NCI-H69 (cell line): ENCODE measurements around the gene SLC17A7.

Experiments used
- DNase-seq: peaks from one replicate; lab custom pipeline; 2025; lab: John Stamatoyannopoulos, UW

Gene SLC17A7

DNA sequence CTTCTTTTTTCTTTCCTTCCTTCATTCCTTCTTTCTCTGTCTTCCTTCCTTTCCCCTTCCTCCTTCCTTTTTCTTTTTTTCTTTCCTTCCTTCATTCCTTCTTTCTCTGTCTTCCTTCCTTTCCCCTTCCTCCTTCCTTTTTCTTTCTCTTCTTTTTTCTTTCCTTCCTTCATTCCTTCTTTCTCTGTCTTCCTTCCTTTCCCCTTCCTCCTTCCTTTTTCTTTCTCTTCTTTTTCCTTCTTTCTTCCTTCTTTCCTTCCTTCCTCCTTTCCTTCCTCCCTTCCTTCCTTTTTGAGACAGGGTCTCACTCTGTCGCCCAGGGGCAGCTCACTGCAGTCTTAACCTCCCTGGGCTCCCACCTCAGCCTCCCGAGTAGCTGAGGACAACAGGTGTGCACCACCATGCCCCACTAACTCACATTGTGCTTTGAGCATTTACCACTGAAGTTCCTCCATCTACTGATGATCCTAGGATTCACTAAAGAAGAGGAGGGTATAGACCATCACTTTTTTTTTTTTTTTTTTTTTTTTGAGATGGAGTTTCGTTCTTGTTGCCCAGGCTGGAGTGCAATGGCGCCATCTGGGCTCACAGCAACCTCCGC, 2.9 kb upstream of the SLC17A7 start:
- peak; percentile 21 for DNase-seq

DNA sequence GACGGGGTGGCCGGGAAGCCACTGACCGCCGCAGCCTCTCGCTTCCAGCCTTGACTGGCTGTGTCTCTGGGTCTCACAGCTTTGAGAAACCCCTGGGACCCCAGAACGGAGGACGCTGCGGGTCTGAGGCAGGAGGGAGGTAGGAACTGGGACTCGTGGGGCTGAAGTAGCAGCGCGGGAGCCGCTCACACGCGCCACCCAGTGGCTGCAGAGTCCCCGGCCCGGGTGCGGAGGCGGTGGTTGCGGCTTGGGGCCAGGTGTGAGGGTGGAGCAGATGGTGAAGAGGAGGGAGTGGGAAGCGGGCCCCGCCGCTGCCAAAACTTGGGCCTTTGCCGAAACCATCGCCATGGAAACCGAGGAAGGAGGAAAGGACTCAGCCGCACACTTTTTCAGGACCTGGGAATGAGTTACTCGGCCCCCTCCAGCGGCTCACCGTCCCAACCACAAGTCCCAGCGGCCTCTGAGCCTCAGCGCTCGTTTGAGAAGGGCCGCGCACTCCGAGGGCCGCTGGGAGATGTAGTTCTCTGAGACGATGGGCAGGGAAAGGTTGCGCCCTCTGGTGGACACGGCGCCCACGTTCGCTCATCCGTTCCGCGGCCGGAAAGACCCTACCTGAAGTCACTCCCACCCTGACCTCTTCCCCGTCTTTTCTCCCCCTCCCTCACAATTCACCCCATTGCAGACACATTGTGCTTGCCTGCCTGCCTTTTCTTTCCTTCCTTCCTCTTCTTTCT, 2.2 kb upstream of the SLC17A7 start:
- DNase-seq, result peak; percentile 99

DNA sequence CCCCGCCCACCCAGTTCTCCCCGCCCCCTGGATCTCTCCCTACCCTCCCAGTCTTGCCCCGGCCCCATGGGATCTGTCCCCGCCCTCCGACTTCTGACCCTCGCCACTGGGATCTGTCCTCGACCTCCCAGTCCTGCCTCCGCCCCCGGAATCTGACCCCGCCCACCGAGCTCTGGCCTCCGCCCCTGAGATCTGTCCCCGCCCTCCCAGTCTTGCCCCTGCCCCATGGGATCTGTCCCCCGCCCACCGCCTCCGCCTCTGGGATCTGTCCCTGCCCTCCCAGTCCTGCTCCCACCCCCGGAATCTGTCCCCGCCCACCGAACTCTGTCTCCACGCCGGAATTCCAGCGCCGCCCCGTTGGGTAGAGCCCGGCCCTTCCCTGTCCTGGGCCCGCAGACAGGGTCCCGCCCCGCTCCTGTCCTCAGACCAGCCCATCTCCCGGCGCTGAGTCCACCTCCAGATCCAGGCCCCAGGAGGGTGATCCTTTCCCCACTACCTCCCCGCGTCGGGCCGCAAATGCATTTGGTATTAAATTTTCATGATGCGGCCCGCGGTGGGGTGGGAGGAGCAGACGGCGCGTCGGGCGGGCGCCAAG, 1.5 kb upstream of the SLC17A7 start:
- peak; percentile 93 for DNase-seq

DNA sequence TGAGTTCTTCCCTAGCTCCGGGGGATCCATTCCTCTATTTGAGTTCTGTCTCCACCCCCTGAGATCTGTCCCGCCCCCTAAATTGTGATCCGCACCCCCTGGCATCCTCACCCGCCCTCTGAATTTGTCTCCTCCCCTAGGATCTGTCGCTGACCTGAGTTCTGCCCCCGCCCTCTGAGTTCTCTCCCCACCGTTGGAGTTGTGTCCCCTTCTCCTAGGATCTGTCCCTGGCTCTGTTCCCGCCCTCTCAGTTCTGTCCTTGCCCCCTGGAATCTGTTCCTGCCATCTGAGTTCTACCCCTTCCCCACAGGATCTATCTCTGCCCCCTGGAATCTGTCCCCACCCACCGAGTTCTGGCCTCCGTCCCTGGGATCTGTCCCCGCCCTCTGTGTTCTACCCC, 1.0 kb upstream of the SLC17A7 start:
- DNase-seq, result peak; percentile 68

DNA sequence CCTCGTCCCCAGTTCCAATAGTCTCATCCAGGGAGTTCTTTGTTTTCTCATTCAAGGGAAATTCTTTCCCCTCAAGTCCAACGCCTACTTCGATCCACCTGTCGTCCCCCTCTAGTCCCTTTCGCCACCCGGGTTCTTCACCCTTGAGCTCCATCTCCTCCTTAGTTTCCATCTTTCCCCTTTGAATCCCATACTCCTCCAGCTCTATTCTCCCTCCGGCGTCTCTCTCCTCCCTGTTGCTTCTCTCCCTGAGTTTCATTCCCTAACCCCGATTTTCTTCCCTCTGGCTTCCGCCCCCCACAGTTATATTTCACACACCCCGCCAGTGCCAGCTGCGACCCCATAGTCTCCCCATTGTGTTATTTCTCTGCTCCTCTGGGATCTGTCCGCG, 628 bp upstream of the SLC17A7 start:
- peak; percentile 59 for DNase-seq

DNA sequence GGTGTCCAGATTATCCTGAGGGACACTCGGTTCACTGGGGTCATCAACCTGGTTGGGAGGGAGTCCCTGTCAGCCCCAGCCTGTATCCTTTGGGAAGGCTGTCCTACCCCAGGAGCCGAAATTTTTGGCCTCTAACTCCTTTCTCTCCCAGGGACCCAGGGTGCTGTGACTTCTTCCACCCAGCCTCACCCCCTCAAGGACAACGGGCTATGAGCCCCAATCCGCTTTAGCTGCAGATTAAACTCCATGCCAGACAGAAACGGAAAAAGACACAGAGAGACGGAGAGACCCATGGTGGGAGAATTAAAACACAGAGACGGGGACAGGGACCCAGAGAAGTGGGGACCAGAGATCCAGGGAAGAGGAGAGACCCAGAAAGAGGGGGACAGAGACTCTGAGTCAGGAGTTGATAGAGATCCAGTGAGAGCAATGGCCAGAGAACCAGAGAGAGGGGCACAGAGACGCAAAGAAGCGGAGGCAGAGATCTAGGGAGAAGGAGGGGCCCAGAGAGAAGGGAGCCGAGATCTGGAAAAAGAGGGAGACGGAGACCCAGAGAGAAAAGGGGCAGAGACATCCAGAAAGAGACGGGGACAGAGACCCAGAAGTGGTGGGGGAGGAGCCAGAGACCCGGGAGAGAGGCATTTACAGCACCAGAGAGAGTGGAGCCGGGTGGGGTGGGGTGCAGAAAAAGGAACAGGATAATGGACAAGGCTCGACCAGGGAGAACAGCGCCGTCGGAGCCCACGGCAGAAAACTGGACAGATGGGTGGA, 703 bp downstream of the SLC17A7 start:
- no peak for DNase-seq

DNA sequence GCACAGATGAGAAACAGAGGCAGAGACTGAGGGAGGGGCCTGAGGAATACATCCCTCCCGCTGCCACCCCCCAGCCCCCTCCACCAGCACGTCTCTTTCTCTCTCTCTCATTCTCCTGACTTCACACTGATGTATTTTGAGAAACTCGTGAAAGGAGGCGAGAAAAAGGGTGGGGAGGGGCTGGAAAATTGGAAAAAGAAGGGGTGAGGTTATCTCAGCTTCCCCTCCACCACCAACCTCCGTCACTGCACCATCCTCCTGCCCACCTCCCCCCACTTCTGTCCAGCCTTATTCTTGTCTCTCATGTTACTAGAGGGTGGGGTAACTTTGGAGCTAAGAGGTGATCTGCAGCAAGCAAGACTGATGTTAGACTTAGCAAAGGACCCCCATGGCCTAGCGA, 1.5 kb downstream of the SLC17A7 start:
- no peak for DNase-seq

DNA sequence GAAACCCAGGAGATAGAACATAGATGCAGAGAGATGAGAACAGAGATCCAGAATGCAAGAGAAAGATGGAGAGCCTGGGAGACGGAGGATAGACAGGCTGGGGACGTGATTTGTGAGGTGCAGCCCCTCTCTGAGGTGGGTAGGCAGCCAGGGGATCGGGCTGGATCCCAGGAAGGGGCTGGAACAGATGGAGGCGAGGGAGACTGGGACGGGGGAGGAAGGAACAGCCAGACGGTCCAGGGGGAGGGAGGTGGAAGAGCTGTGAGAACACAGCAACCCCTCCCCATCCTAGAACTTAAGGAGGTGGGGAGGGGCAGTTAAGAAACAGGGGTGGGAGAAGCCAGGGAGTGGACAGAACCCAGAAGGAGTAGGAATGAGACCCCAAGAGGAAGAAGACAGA, 3.1 kb downstream of the SLC17A7 start:
- peak; percentile 20 for DNase-seq

DNA sequence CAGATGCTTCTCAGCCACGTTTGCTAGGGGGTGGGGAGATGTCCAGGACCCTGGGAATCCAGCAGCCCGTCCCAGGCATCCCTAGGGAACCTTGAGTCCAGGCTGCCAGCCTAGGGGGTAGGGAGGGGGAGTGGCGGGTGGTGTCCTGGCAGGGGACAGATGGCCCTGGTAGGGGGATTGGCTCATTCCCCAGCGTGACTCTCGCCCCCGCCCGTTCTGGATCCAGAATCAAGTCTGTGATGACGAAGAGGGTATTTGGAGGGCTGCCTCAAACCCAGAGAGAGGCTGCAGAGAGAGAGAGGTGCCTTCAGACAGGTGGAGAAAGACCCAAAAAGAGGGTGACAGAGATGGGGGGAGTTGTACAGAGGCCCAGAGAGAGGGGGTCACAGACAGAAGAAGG, 4.1 kb downstream of the SLC17A7 start:
- peak; percentile 26 for DNase-seq

DNA sequence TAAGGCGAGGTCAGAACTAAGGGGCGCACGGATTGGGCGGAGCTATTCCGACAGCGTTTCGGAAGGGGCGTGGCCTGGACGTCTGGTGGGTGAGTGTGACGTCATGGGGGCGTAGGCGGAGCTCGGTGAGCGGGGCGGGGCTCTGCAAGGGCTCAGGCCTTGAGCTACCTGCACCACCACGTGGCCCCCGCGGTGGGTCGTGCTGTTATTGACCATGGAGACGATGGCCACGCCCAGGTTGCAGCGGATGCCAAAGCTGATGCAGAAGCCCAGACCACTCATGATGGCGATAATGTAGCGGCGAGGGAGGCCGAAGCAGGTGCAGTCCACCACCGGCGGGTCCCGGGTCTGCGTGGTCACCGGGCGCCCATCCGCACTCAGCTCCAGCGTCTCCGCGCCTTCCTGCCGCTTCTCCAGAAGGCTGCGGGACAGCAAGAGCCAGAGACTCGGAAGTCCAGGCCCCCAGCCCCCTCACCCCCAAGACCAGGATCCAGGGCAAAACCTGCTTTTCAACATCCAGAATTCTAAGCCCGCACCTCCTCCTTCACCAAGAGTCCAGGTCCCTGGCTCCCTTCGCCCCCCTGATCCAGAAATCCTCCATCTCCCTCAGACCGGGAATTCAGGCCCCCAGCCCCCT, 4.8 kb downstream of the SLC17A7 start:
- DNase-seq, result peak; percentile 57

DNA sequence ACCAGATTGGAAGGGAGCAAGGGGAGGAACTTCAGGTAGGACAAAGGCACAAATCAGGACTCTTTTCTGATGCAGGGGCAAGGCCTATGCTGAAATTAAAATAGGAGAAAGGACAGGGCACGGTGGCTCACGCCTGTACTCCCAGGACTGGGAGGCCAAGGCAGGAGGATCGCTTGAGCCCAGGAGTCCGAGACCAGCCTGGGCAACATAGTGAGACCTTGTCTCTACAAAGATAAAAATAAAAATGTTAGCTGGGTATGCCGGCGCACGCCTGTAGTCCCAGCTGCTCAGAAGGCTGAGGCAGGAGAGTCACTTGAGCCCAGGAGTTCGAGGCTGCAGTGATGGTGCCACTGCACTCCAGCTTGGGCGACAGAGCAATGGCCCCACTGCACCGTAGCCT, 5.7 kb downstream of the SLC17A7 start:
- DNase-seq, result no peak

DNA sequence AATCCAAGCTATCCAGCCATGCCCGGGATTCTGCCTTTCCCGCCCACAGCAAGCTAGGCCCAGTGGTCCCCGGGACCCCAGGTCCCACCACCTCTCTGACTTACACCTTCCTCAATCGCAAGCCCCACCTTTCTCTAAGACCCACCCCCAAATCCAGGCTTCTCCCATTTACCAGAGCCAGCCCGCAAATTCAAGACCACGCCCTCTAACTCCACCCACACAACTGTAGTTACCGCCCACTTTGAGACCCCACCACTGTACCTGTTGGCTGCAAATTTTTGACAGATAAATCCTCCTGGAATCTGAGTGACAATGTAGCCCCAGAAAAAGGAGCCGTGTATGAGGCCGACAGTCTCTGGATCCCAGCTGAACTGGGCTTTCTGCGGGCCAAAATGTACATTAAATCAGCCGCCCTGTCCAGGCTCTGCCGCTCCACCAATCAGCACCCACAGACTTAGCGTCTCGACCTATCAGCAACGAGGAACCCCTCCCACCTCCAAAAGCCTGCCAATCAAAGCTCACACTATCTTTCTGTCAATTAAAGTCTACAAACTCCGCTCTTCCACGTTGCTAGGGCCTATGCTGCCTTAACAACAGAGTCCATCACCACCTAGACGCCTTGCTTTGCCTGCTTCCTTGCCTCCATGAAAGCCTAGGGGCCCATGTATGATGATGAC, 6.3 kb downstream of the SLC17A7 start:
- peak; percentile 27 for DNase-seq

DNA sequence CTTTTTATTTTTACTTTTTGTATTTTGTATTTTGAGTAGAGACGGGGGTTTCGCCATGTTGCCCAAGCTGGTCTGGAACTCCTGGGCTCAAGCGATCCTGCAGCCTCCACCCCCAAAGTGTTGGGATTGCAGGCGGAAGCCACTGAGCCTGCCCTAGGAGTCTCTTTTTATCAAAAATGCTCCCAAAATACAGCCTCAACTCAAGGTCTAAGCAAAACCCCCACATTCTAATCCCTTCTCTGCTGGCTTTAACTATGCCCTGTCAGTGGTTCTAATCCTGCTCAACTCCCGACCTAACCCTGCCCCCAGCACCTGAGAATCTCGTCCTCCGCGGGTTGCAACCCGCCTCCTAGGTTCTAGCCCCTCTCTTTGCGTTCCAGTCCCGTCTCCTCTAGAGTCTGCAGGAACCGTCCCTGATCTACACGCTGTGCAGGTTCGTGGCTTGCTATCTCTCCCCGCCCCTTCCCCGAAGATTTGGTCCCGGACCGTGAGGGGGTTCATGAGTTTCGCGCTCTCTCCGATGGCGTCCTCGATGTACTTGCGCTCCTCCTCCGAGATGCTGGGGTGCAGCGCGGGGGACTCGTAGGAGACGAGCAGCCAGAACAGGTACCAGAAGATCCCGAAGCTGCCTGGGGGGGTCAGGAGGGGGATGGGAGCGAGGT, 8.0 kb downstream of the SLC17A7 start:
- DNase-seq, result no peak

DNA sequence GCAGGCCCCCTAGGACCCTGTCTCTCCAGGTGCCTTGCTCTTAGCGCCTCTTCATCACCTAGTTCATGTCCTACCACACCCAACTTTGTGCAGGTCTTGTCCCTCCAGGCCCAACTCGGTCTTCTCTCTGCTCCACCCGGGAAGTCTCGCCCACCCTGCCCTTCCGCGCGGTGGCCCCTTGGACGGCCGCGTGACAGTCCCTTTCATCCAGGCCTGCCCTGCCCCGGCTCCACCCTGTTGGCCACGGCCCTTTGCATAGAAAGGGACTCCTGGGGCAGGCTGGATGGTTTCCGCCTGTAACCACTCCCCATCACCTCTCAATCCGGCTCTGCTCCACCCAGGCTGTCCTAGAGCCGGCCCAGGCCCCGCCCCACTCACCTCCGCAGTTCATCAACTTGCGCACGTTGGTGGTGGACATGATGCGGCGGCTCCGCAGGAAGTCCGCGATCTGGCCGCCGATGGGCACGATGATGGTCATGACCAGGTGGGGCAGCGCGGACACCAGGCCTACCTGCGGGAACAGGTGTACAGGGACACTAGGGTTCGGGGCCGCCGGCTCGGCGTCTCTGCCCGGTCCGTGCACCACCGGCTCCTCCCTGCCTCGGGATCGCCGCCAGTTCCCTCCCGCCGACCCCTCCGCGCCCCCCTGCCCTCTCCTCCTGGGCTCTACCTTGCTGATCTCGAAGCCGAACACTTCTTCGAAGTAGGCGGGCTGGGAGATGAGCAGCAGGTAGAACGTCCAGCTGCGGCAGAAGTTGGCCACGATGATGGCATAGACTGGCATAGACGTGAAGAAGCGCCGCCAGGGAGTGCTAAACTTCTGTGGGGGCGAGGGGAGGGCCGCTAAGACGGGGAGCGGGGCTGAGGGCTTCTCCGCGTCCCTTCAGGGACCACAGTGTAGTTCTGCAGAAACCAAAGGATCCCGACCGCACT, 8.9 kb downstream of the SLC17A7 start:
- DNase-seq, result no peak

DNA sequence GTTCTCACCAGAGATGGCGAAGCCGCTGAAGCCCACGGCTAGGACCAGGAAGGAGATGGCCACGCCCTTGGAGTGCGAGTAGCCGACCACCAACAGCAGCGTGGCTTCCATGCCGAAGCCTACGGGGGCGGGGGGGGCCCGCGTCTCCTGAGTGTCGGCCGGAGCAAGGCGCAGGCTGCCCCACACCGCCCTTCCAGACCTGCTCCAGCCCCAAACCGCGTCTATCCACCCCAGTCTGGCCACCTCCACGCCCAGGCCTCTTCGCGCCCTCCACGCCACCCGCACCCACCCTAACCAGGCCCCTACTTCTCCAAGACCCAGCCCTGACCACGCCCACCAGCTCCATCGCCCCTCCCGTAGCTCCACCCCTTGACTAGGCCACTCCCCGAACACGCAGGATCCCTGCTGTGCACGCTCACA, 10.0 kb downstream of the SLC17A7 start:
- DNase-seq, result no peak

DNA sequence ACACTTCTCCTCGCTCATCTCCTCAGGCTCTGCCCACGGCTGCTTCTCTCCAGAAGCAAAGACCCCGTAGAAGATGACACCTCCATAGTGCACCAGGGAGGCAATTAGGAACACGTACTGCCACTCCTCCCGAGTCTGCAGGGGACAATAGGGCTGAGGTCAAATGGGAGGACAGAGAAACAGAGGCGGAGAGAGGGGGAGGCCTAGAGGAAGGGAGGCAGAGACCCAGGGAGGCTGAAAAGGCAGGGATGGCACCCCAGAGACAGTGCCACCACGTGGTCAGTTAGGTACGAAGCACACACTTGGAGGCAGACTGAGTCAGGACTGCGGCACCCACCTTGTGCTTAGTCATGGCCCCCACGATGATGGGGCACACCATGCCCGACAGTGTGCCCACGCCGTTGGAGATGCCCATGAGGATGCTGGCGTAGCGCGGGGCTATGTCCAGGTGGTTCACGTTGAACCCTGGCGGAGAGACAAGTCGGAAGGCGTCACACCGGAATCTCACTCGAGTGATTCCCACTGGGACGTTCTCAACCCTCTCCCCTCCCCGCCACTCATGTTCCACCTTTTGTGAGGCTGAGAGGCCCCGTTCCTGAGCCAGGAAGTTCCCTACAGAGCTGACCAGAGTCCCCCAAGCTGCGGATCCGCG, 10.5 kb downstream of the SLC17A7 start:
- peak; percentile 48 for DNase-seq

DNA sequence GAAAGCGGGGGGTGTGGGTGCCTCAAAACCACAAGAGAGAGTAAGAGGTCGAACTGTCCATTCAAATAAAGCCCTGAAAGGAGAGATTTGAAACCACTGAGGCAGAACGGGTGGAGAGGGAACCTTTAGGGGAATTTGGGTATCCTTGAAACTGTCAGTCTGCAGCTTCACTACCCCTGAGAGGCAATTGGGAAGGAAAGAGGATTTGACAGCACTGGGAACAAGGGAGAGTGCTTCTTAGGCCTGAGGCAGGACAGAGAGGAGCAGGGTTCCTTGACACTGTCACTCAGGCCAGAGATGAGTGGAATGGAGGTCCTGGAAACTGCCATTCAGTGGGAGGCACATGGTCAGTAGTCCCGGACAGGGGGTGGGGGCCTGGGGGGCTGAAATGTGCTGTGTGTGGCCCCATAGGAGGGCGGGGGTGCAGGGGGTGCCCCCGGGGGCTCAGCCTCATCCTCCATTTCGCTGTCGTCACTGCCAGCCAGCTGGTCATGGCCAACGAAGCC, 11.1 kb downstream of the SLC17A7 start:
- DNase-seq, result peak; percentile 43

DNA sequence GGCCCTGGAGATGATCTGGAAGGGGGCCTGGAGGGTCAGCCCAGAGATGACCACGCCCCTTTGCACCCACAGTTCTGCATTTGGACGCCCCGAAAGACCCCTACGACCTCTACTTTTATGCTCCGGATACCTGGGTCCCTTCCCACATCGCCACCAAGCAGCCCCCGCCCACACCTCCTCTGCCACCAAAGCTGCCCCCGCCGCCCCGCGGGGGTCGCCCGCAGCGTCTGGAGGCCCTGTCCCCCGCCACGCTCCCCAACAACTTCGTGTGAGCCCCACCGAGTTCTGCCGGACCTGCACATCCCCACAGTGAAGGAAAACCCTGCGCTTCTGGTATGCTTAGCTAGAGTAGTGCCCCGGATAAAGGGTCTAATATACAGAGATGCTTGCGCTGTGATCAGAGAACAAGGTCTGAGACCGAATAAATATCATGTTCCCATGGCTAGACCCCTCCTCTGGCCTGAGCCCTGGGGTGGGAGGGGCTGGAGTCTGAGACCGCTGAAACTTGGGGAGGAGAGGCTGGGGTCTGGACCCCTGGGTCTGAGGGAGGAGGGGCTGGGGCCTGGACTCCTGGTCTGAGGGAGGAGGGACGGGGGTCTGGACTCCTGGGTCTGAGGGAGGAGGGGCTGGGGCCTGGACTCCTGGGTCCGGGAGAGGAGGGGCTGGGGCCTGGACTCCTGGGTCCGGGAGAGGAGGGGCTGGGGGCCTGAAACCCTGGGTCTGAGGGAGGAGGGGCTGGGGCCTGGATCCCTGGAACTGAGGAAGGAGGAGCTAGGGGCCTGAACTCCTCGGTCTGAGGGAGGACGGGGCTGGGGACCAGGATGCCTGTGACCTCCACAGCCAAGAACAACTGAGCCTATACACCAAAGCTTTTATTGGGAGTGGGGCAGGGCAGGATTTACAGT, 12.5 kb downstream of the SLC17A7 start:
- DNase-seq, result no peak
